Stimulated activated CD4-positive, alpha-beta T cell treated with anti-CD3 and anti-CD28 coated beads, Interleukin-4, amount 100 ng/mL, for 4 hours (primary cell): ENCODE measurements around the gene TMEM151A.

Experiments used
- DNase-seq, 2 experiments: peaks; one replicate each; pipeline ENCODE4 v3.0.0-alpha.2; 2020

TMEM151A gene

DNA sequence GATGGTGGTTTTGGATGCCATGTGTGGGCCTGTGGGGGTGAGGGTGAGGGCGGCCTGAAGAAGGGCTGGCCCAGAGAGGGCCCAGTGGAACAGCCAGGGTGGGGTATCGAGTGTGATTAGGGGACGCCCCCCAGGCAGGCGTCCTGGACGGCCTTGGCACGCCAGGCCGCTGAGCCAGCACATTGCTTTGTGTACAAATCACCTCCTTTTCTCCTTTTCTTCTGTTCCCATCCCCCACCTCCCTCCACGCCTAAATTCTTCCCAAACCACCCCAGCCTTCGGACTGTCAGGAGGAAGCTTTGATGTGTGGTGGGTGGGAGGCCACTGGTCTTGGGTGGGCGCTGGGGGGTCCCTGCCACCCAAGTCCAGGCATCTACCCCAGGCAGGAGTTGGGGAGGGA lies 33.0 kb downstream of the TMEM151A start:
- DNase-seq, result no peak

DNA sequence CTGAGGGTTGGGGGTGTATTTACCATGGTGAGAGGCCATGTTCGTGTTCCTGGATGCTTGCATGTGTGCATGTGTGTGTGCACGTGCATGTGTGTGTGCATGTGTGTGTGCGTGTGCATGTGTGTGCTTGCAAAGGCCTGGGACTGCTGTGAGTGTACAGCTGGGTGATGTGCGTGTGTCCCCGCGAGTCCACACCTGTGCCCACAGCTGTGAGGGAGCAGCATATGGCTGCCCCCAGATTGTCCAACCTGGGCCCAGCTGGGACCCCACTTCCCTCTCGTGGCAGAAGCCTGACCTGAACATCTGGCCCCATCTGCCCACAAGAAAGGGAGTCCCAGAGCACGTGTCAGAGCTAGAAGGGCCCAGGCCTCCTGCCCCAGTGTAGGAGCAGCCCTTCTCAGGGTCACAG lies 33.6 kb downstream of the TMEM151A start:
- DNase-seq, result no peak

DNA sequence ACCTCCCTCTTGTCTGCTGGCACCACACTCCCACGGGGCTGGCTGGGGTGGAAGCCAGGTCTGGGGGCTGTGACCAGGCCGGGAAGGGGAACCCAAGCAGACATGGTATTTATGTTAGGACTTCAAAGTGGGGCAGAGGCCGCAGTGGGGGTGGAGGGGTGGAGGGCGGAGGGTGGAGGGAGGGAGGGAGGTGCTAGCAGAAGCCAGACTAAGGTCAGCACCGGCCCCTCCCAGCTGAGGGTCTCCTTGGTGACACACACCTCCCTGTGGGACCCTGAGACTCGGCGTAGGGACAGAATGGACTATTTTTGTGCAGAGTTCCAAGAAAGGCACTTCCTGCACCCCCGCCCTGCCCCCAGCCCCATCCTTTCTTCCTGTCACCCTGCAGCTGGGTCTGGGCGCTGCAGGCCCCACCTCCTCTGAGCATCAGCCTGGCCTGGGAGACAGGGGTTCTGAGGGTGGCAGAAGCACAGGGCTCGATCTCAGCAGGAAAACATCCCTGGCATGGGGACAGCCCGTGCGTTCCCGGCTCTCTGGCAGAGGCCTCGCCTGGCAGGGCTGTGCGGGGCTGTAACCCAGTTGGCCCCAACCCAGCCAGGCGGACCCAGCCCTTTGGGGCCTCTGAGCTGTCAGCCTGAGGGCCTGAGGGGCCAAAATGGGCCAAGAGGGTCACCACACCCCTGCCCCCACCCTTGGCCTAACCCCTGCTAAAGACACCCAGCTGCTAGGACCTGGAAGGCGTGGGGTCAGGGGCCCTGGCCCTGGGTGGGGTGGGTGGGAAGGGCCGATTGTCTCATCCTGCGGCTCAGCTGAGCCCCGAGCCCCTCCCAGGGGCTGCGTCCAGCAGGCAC lies 34.8 kb downstream of the TMEM151A start:
- DNase-seq, result no peak

DNA sequence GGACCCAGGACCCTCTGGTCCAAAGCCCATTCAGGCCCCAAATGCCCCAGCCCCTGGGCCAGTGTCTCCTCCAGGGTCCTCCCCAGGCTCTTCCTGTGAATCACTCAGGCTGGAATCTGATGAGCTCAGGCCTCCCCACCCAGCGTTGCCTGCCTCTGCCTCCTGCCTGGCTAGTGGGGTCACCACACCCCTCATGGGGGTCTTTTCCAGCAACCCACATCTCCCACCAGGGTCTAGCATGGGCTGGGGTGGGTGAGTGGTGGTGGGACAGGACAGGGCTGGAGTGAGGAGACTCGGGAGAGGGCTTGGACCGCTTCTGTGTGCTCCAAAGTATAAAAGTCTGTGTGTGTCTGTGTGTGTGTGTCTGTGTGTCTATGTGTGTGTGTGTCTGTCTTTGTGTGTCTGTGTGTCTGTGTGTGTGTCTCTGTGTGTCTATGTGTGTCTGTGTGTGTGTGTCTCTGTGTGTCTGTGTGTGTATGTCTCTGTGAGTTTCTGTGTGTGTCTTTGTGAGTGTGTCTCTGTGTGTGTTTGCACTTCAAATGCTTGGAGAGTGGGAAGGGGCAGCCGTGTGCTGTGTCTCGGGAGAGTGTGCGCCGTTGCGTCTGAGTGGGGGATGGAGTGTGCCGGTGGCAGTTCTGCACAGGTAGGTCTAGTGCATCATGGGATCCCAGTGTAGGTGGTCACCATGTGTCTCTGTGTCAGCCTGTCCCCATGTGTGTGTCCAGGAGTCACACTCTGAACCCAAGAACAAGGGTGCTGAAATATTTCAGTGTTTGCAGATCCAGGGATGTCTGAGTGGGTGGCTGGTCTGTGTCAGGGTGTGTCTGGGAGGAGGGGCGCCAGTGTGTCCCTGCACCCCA lies 35.7 kb downstream of the TMEM151A start:
- DNase-seq, result no peak

- DNase-seq, result no peak
These were observed 36.3 kb downstream of the TMEM151A start for GRCh38 chr11:66328031-66328301.

DNA sequence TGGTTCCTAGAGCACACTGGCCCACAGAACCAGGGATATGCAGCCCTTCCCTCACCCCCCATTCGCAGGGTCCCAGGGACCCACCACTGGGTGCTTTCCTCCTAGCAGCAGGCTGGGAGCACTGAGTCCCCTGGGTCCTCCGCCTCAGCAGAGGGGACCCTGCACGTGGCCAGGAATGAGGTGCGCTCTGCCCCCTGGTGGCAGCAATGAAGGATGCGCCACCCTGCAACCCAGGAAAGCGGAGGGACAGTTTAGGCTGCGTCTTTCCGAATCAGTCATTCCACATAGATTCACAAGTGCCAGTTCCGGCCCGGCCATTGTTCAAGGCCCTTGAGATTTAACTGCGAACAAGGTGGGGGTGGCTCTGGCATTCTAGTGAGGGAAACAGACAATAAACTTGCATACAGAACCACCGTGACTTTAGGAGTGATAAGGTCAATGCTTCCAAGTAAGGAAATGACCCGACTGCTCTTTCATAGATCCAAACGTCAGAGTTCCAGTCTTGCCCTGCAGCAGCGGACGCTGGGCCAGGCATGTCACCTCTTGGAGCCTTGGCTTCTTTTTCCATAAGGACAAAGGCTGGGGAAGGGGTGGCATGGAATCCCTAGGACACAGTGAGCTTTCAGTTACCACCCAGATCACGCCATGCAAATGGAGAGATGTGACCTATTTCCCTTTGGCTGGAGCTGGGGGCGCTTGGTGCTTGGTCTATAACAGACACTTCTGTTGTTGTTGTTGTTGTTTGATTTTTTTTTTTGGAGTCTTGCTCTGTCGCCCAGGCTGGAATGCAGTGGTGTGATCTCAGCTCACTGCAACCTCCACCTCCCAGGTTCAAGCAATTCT lies 36.8 kb downstream of the TMEM151A start:
- DNase-seq, result peak; percentile 75 to 77

DNA sequence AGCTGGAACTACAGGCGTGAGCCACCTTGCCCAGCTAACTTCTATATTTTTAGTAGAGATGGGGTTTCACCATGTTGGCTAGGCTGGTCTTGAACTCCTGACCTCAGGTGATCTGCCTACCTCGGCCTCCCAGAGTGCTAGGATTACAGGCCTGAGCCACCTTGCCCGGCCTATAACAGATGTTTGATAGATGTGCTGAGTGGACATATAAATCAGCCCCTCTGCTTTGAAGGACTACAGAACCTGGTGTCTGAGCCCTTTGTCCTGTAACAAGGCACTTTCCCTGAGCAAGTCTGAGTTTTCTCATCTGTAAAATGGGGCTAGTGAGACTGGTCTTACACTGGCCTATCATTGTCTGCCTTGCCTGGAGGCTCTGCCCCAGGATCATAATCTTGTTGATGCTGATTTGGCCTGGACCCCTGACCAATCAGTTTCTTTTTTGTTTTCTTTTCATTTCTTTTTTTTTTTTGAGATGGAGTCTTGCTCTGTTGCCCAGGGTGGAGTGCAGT lies 37.5 kb downstream of the TMEM151A start:
- DNase-seq, result no peak

GRCh38 chr11:66330931-66331330 lies 39.2 kb downstream of the TMEM151A start:
- DNase-seq, result no peak

DNA sequence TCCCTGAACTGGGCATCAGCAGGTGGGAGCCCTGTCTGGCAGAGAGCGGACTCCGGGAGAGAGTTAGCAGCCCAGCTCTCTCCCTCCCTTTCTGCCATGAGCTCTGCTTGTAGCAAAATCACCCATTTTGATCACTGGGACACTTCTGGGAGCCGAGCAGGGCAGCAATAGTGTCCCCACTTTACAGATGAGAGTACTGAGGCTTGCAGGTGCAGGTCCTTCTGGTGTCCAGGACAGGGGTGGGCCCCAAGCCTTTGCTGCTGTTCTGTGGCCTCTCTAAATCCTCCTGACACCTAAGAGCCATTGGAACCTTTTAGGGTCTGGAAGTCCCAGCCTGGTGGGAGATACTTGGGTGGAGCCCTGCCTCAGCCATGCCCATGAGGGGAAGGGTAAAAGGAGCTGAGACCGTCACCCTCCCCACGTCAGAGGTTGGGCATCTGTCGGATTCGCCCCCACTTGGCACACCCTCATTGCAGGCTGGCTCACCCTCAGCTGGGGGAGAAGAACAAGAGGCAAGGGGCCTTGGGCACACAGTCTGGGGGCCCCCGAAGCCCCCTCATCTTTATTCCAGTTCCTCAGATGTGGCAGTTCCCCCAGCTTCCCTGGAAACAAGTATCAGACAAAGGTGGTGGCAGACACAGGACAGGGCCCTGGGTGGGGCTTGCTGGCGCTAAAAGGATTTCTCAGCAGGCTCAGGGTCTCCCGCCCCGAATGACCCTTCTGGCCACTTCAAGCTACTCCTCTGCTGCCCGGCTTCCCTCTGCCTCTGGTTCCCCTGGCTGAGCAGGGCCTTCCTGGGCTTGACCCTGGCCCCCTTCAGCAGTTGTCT lies 40.1 kb downstream of the TMEM151A start:
- DNase-seq, result no peak

GRCh38 chr11:66332371-66333219 lies 40.9 kb downstream of the TMEM151A start:
- no peak for DNase-seq

DNA sequence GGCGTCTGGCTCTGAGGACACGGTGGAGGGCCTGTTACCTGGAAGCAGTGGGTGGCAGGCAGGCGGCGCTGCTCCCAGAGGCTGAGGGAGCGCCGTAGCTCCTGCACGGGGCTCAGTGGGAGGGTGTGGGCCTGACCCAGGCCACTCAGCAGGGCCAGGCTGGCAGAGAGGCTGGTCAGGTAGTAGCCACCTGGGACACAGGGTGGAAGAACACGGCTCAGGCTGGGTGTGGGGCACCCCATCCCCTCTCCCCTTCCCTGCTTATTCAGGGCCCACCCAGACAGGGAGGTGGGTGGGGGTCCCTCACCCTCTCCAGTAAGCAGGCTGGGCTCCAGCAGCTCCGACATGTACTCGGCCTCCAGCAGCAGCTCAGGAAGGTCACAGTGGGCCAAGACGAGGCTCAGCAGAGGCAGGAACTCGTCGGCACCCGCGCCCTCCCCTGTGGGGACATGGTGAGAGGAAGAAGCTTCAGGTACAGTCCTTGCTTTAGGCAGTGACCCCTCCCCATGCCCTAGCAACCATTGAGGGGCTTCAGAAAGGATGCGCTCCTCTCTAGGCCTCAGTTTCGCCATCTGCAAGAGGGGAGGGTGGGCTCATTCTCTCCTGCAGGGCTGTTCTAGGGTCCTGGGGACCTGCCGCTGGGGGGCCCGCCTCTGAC lies 41.7 kb downstream of the TMEM151A start:
- no peak for DNase-seq

- DNase-seq, result no peak
These were observed 42.4 kb downstream of the TMEM151A start for GRCh38 chr11:66333896-66334604.

- DNase-seq, result no peak
These were observed 43.1 kb downstream of the TMEM151A start for GRCh38 chr11:66334605-66335442.

DNA sequence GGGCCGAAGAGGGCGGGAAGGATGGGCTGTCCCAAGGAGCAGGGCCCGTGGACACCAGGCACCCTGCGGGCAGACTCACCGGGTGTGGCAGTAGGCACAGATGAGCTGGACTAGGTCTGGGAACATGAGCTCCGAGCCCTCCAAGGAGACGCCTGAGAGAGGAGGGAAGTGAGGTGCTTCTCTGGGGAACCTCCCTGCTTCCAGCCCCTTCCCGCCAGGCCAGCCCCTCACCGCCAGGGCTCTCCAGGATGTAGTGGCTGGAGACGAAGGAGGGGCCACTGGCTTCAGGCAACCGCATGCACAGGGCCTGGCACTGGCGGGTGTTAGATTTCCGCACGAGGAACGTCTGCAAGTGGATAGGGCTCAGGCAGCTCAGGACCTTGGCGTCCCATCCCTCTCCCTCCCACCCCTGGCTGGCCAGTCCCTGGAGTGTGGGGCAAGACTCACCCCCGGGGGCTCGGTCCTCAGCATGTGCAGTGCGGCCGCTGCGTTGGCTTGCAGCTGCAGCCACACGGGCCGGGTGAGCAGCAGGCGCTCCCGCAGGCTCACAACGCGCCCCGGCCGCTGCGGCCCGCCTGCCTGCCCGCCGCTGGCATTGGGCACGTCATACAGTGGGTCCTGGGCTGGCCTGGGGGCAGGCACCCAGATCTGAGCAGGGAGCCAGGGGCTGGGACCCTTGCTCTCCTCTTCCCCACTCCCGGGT lies 44.0 kb downstream of the TMEM151A start:
- no peak for DNase-seq

DNA sequence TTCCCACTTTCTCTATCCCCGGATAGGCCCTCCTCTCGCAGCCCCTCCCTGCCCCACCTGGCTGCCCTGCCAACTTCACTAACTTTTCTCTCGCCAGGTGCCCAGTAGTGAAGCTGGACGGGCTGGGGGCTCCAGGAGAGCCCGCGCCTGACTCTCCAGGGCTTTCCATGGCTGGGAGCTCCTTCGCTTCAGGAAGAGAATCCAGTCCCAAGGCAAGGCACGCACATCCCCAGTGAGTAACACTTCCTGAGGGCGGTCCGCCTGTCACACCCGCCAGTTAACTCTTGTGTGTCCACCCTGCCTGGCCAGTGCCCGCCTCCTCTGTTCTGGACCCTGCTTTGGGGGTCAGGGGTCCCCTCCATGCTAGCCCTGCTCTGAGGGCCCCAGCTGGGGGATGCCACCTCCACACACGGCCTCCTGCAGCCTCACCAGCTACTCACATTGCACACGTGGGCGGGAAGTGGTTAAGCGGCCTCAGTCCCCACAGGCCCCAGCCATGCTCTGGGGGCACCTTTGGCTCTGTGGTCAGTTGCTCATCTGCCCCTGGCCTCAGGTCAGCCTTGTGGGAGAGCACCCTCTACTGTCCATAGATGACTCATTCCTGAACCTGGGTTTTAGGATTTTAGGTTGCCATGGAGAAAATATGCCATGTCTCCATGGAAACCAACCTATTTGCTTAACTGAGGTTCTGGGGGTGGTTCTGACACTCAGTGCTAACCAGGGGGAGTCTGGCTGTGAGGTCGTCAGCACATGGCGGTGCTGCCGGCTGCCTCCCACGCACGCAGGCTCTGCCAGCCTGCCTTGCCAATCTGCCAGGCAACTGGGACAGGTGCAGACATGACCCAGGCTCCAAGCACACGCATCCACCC lies 44.8 kb downstream of the TMEM151A start, which contains the start of gene RIN1:
Gene RIN1 (minus strand): TSS at position 201 of the 869 bp plus-strand sequence. CDS start 32 bp downstream, at position 169.
- DNase-seq, result peak in 1 of 2 experiments; percentile 58

- DNase-seq, result no peak
These were observed 45.6 kb downstream of the TMEM151A start for GRCh38 chr11:66337103-66337899.
